Activated CD4-positive, alpha-beta T cell treated with anti-CD3 and anti-CD28 coated beads, Interleukin-10, Interleukin-2, amounts not matched to agents 100 ng/mL and 50 ng/mL, durations not matched to agents 16 hours and 8 hours (primary cell): ENCODE data around the gene TFAM.
"Not testable (repeated sequence)": the region's sequence is repeated elsewhere in the genome, so short reads cannot be mapped to it uniquely, and the experiment has no call there.

Experiments used
- DNase-seq: peaks from one replicate; pipeline ENCODE4 v3.0.0-alpha.2; 2020

TFAM gene

GRCh38 chr10:58373442-58373827 lies 11.8 kb upstream of the TFAM start:
- no peak for DNase-seq

GRCh38 chr10:58382489-58382995 lies 2.7 kb upstream of the TFAM start:
- DNase-seq: no peak

- DNase-seq: peak; percentile 10
Observed at GRCh38 chr10:58384095-58384494, 1.1 kb upstream of the TFAM start.

- no peak for DNase-seq
Observed at GRCh38 chr10:58384544-58384998, 639 bp upstream of the TFAM start.

GRCh38 chr10:58385784-58386112 lies 538 bp downstream of the TFAM start:
- DNase-seq: peak; percentile 13

GRCh38 chr10:58389024-58389423 lies 3.8 kb downstream of the TFAM start:
- DNase-seq: no peak

GRCh38 chr10:58393317-58393716 lies 8.1 kb downstream of the TFAM start:
- no peak for DNase-seq

- DNase-seq: no peak
Observed at GRCh38 chr10:58394471-58394870, 9.3 kb downstream of the TFAM start.

GRCh38 chr10:58396057-58396456 lies 10.8 kb downstream of the TFAM start:
- DNase-seq: no peak

GRCh38 chr10:58397830-58398229 lies 12.6 kb downstream of the TFAM start:
- no peak for DNase-seq

- DNase-seq: no peak
Observed at GRCh38 chr10:58399410-58399809, 14.2 kb downstream of the TFAM start.

- DNase-seq: no peak
Observed at GRCh38 chr10:58400609-58401008, 15.4 kb downstream of the TFAM start.

- no peak for DNase-seq
Observed at GRCh38 chr10:58404001-58404400, 18.8 kb downstream of the TFAM start.

GRCh38 chr10:58409956-58410610 lies 24.9 kb downstream of the TFAM start:
- no peak for DNase-seq

GRCh38 chr10:58412502-58412961 lies 27.3 kb downstream of the TFAM start:
- no peak for DNase-seq

- DNase-seq: no peak
Observed at GRCh38 chr10:58414270-58415041, 29.2 kb downstream of the TFAM start.

GRCh38 chr10:58415757-58416156 lies 30.5 kb downstream of the TFAM start:
- DNase-seq: no peak

GRCh38 chr10:58417902-58418301 lies 32.7 kb downstream of the TFAM start:
- not testable (repeated sequence) for DNase-seq

GRCh38 chr10:58424176-58424575 lies 39.0 kb downstream of the TFAM start:
- DNase-seq: no peak

GRCh38 chr10:58428436-58428835 lies 43.2 kb downstream of the TFAM start:
- not testable (repeated sequence) for DNase-seq

GRCh38 chr10:58431903-58432302 lies 46.7 kb downstream of the TFAM start:
- no peak for DNase-seq

GRCh38 chr10:58433066-58433465 lies 47.9 kb downstream of the TFAM start:
- no peak for DNase-seq

- no peak for DNase-seq
Observed at GRCh38 chr10:58433571-58433970, 48.4 kb downstream of the TFAM start.

GRCh38 chr10:58435297-58435985 lies 50.2 kb downstream of the TFAM start:
- DNase-seq: peak; percentile 32
